Activated T-cell treated with anti-CD3 and anti-CD28 coated beads, Interleukin-2, amount 50 U/mL, for 48 hours (primary cell): ENCODE measurements around the gene CFAP47.
"Not testable (repeated sequence)": the region's sequence is repeated elsewhere in the genome, so short reads cannot be mapped to it uniquely, and the experiment has no call there.

Source experiments
- DNase-seq, 2 experiments: peaks; one replicate each; pipeline ENCODE4 v3.0.0-alpha.2; 2020

Gene CFAP47, protein sequence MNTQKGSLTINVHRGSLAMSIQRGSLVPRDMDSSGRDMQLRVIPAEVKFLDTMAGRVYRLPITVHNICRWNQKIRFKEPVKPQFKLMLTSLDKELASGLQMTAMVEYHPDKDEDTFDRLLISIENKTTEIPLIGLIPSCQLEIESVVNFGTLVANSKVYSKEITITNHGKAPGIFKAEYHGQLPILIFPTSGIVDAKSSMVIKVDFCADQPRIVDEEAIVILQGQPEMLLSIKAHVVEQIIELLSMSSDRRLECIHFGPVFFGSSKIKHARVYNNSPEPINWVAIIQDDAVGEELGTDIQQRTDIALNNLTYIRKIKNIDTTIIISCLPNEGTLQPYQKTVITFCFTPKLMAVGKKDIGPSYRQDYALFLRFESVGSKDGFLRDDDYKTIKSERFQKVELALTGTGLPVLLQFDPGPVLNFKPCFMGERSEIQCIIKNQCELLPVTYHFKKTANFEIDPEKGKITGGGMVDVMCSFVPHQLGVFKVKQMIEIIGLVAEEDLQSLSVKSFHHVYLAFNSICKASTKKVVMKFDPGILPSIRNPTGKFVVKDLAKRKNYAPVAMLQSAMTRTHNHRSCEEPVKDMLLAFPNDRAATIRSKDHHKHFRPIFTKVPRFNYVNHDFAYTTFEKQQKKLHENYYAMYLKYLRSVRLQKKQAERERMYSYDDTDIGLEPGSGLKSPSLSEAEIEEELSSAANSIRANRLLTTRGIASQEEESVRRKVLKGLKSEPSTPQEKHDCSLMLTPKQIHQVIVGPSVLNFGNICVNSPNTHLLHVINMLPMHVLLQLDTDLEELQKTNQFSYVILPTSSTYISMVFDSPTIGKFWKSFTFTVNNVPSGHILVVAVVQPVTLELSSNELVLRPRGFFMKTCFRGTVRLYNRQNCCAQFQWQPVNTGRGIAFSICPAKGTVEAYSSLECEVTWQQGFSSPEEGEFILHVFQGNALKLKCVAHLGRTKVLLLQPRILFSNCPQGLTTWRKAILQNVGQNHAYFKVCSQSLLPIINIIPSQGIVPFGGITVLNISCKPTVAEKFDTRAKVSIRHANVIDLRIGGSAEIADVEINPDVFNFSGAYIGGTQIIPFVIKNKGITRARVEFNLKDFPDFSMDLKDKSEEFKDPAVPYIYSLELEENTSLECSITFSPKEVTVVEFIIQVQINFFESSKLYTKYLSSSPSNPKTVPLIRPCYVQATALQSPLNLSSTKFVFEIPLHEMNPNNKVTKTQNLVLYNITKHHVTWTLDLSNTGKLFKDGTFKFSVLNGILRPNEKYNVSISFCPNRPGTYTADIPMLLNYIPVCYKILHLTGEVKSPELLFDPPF (N-terminal part only)

DNA sequence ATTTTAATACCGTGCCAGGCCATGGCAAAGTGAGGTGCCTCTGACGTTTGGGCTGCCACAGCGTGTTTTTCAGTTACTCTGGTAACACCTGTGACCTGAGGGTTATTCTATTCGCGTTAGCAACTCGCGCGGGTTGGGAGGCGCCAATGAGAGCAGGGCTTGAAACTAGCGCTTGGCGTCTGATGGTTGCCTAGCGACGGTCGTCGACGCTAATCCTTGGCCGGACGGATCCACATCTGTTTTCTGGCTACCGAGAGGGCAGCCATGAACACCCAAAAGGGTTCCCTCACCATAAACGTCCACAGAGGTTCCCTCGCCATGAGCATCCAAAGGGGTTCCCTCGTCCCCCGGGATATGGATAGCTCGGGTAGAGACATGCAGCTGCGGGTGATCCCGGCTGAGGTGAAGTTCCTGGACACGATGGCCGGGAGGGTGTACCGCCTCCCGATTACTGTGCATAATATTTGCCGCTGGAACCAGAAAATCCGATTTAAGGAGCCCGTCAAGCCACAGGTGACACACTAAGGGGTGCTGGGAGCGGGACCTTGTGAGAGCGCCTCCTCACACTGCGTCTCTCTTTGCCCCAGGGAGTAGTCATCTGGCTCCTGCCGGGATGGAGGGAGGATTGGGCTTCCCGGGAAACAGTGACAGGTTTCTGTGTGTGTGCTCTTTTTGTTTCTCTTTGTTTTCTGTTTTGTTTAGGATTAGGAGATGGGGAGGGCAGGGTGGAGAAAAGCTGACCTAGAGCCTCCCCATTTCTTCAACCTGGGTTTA, at the start of gene CFAP47:
Gene CFAP47 (plus strand): TSS at position 199 of the 774 bp plus-strand sequence. CDS start 66 bp downstream, at position 265.
- no peak for DNase-seq

DNA sequence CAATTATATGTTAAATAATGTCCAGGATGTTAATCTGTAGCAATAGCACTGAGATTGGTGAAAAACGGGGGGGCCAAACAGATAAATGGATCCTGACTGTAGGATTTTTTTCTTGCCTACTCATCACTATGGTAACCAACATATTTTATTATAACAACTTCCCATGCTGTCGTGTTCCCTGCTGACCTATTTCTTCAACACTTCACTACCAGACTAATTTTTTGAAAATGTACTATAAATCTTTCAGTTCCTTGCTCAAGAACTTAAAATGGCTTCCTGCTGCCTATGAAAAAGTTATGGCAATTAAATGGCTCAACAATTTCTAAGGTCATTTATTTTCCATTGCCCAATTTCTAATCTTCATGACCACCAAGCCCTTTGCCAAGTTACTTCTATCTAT, 38.9 kb upstream of the CFAP47 start:
- no peak for DNase-seq

DNA sequence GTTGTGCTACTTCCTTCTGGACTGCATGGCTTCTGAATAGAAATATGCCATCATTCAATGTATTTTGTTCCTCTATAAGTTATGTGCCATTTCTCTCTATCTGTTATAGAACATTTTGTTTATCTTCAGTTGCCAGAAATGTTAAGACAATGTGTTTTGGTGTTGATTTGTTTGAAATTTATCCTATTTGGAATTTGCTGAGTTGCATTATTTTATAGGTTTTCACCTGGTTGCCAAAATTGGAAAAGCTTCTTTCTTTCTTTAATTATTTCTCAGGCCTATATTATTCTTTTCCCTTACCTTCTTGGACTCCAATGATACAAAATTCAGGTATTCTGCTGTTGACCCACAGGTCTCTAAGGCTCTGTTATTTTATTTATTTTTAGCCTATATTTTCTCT, 33.4 kb upstream of the CFAP47 start:
- no peak for DNase-seq

DNA sequence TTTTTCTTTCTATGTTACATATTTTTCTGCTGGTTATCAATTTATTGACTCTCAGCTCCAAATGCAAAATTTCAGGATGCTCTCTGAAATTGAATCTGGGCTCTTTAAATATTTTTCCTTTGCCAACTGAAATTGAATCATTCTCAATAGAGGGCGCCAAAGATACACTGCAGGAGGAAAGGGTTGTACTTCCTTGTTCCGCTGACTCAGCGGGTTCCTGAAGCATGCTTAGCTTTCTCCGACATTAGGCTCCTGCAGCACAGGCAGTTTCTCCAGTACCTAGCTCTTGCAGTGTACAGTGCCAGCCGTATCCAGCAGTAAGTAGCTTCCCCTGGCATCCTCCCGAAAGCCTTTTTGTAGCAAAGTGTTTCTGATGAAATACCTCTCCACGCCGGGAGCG, 28.8 kb upstream of the CFAP47 start:
- peak; percentile 21 to 30 for DNase-seq

DNA sequence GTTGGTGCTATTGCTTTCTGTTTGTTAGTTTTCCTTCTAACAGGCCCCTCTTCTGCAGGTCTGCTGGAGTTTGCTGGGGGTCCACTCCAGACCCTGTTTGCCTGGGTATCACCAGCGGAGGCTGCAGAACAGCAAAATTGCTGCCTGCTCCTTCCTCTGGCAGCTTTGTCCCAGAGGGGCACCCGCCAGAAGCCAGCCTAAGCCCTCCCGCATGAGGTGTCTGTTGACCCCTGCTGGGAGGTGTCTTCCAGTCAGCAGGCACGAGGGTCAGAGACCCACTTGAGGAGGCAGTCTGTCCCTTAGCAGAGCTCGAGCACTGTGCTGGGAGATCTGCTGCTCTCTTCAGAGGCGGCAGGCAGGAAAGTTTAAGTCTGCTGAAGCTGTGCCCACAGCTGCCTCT, 67.3 kb downstream of the CFAP47 start:
- DNase-seq = not testable (repeated sequence)

DNA sequence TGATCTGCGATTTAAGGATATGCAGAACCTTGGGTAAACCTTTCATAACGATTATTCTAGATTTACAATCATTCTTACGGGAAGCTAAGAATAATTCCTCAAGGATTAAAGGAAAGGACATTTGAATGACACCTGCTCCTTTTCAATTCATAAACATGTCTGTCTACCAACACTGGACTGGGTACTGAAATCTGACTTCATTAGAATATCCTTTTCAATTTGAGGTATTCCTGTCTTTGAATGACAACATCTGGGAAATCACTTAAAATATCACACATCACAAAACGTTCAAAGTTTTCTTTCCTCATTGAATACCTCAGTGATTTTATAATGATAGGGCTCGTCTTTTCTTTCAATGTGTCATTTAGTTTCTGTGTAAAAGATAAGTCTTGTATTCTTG, 87.7 kb downstream of the CFAP47 start:
- DNase-seq = no peak

DNA sequence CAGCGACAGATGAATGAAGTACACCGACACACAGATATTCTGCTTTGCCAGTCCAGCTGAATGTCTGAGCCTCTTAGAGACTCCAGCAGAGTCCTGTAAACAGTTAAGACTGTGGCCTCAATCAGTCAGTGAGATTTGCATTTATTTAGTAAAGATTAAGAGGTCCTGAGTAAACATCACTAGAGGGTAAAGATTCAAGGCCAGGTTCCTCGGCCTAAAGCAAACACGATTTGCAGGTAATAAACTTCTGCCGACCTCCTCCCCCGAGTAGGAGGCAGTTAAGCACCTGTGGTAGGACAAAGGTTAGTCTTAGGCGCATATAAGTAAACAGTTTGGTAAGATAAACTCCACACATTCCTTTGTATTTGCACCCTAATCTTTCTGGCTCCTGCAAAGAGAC, 99.6 kb downstream of the CFAP47 start:
- DNase-seq = no peak

DNA sequence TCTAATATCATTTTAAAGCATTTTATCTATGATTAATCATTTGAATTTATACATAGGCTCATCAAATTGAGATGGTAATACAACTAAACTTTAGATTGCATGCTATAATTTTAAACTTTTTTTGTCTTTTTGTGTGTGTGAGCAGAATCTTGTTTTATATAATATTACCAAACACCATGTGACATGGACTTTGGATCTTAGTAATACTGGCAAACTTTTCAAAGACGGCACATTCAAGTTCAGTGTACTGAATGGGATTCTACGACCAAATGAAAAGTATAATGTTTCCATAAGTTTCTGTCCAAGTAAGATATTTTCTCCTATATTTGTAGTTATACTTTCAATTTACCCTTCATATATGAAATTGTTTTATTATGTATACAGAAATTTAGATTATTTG, 116.0 kb downstream of the CFAP47 start:
- no peak for DNase-seq

DNA sequence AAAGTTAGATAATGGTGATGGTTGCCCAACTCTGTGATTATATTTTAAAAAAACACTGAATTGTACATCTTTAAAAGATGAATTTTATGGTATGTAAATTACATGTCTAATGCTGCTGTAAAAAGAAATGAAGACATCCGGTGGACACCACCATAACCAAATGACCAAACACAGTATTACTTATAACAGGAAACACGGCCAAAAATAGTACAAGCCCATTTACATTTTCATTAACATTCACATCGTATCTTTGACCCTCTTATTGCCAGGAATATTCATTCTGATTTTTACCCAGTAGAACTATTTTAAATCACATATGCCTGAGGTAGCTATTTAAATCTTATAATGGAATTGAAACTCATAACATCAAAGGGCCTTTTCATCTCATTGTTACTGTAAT, 143.2 kb downstream of the CFAP47 start:
- no peak for DNase-seq

DNA sequence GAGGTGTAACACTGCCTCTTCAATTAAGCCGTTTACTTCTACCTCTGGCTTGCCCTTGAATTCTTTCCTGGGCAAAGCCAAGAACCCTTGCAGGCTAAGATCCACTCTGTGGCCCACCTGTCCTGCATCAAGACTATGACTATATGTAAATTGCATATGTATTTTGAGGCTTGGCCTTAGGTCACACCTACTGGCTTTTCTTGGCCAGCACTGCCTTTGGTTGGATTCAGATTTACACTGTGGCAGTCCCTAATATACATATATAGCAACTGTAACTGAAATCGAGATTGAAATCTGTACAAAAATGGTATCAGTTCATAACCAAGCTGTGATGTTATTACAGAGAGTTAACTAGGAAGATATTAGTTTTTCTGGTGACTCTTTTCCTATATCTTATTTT, 151.5 kb downstream of the CFAP47 start:
- no peak for DNase-seq

DNA sequence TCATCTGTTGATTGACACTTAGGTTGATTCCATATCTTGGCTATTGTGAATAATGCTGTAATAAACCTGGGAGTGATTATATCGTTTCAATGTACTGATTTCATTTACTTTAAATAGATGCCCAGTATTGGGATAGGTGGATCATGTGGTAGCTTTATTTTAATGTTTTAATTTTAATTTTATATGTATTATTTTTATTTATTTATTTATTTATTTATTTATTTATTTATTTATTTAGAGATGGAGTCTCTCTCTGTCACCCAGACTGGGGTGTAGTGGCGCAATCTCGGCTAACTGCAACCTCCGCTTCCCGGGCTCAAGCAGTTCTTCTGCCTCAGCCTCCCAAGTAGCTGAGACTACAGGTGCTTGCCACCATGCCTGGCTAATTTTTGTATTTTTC, 155.5 kb downstream of the CFAP47 start:
- not testable (repeated sequence) for DNase-seq

DNA sequence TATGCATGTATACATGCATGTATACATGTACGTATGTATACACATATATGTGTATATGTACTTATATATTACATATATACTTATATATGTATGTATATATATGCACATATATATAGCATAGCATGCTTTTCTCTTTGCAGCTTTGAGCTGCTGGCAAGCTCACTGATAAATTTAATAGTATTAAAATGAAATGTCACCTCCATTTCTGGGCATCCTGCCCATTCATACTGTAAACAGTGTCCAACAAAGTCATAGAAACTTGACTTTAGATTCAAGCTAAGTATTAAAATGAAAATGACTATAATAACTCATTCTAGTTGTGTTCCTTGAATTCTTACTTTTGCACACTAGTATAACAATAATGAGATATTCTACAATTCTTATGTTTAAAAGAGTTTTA, 163.7 kb downstream of the CFAP47 start:
- DNase-seq = no peak

DNA sequence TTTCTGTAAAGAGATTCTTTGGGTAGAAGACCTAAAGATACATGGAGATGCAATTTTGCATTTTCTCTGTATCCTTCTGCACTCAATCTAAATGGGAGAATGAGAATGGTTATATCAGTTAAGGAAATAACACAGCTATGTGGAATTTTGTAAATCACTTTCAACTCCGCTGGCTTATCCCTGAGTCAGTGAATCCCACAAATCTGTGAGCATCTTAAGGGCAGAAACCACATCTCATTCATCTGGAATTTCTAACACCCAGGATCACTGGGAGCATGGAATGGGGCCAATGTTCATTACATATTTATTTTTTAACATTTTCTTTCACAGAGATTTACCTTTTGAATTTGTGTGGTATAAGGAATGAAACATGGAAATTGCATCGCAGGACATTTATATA, 167.8 kb downstream of the CFAP47 start:
- DNase-seq = no peak

DNA sequence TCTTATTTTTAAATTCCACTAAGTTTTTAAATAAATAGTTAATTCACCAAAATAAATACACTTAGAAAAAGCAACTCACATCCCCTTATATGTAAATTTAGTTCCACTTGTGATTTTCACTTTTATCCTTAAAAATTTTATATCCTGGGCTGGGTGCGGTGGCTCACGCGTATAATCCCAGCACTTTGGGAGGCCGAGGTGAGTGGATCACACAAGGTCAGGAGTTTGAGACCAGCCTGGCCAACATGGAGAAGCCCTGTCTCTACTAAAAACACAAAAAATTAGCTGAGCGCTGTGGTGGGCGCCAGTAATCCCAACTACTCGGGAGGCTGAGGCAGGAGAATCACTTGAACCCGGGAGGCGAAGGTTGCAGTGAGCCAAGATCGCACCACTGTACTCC, 169.4 kb downstream of the CFAP47 start:
- not testable (repeated sequence) for DNase-seq

DNA sequence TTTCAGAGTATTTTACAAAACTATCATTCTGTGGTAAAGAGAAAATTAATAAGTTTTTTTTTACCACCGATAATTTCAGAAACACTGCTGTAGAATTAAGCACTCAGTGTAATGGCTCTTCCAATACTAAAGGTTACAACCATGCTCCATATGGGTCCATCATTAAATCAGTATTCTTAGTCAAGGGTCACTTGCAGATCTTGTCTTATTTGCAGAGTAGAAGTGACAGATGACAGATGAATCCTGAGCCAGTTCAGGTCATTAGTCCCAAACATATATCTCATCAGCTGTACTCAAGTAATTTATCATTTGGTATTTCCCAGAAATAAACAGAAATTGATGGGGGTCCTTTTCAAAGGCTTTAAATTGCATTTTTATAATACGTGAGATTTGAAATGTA, 182.9 kb downstream of the CFAP47 start:
- DNase-seq = no peak

DNA sequence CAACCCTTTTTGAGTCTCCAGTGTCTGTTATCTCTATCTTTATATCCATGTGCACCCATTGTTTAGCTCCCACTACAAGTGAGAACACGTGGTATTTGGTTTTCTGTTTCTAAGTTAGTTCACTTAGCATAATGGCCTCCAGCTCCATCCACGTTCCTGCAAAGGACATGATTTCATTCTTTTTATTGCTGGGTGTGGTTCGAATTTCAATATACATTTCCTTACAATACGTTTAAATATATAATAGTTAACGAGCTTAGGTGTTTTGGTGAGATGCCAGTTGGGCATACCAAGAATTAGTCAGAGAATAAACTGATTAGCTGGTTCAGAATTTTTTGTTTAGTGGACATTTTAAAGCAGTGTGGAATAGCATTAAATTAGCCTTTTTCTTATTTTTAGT, 196.7 kb downstream of the CFAP47 start:
- no peak for DNase-seq

DNA sequence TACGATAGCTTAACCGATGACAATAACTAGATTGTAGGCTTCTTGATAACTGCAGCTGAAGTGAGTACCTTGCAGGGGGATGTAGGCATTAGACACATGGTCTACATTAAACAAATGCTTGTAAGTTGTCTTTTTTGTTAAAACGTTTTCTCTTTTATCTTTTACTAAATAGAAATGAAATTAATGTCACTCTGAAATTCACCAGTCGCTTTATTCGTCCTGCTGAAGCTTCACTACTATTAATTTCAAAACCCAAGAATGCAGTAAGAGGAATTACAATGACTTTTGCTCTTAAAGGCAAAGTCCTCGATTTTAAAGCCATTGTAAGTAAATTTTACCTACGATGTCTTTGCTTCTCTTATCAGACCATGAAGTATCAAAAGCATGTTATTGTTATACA, 239.7 kb downstream of the CFAP47 start:
- DNase-seq = no peak

DNA sequence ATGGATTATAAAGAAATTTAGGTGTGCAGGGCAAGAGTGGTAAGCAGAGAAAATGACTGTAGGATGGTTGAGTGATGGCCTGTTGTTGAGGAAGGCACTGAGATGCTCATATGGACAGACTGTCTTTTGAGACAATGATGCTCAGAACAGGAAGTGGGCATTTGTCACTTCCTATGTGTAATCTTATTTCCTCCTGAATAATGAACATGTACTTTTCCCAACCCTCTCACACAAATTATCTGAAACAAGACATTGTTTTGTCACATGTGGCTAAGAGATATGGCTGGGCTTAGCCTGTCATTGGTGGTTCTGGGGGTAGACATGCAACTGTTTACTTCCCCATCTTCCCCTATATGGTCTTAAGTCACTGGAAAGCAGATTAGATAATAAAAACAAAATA, 240.5 kb downstream of the CFAP47 start:
- DNase-seq = no peak

DNA sequence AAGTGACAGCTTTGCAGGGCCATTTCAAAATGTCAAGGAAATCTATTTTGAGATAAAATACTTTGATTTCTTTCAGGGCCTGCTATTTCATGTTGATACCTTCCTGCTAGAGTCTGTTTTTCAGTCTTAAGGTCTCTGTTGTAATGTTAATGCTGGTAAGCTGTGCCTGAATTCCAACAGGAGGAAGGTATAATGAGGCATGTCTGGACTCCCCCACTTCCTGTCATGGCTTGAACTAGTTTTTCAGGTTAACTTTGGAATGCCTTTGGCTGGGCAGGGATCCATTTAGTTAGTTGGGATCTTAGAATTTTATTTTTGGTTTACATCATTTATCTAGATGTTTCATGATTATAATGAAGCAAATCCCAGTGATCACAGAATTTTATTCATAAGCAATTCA, 279.0 kb downstream of the CFAP47 start:
- DNase-seq = no peak

DNA sequence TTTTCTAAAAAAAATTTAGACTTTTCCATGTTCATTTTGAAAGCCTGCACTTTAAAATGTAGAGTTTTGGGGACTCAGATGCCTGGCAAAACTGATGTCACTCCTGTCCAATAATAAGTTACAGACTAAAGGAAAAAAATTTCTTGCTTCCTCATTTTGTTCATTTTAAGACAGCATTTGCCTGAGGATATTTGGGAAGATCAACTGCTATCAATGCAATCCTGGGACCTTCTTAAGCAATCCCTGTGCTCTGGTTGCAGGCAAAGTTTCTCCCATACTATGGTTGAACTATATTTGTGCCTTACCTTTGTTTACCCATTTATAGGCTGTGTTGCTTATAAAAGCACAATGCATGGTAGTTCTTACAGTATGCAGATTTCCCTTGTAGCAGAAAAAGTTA, 280.4 kb downstream of the CFAP47 start:
- no peak for DNase-seq

DNA sequence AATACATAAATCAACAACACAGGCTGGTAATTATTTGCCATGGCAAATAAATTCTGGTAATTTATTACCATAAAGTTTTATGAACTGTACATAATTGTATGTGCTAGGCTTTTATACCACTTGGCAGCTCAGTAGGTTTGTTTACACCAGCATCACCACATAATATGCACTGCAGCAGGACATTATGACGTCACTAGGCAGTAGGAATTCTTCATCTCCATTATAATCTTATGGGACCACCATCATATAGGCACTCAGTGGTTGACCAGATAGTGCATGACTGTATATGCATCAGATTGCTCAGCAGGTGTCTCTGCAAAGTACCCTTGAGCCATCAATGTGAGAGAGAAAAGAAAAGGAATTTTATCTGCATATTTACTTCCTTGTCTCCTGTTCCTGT, 295.4 kb downstream of the CFAP47 start:
- DNase-seq = no peak

DNA sequence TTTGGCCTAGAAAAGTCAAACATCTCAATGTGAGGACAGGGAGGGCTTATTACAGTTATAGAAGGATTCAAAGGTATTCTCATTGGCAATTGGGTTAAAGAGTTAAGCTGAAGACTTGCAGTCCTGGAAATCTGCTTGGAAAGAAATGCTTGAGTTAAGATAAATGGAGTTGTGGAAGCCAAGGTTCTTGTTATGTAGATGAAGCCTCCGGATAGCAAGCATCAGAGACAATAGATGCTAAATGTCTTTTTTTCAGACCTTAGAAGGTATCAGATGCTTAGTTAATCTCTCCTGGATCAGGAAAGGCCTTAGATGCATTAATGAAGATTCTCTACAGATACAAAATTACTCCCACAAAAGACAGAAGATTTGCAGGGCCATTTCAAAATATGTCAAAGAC, 299.3 kb downstream of the CFAP47 start:
- no peak for DNase-seq
